H1 (cell line): ENCODE results near the gene STIMATE. TPM values are rescaled to one million over a fixed set of nuclear protein-coding genes. Genes with fewer than 3 reads are reported as not detected.

Experiments
- CTCF ChIA-PET: fragments of 300-600 bp; sonication (Branson Sonifier 250); formaldehyde crosslinking; loops from one replicate; lab custom pipeline; 2021; ENCODE audit not compliant: partially characterized antibody; lab: Charles Lee
- POLR2A ChIA-PET: fragments of 300-600 bp; sonication (Branson Sonifier 250); formaldehyde crosslinking; loops from one replicate; lab custom pipeline; 2021; ENCODE audit warnings: inconsistent platforms; ENCODE audit not compliant: partially characterized antibody; lab: Charles Lee
- DNase-seq, 2 experiments: peaks; one replicate each; pipeline versions ENCODE4 v3.0.0 to v3.0.0-alpha.2; 2010 to 2022; ENCODE audit warnings: low spot score in 2 of 2, low read depth in 1 of 2, mixed read lengths in 1 of 2
- FAIRE-seq: peaks from 2 replicates; lab custom pipeline; 2011; peaks lifted over from hg19 to GRCh38; lab: Jason Lieb, UNC
- H2AFZ ChIP-seq: 2 replicates; pipeline ENCODE4 v1.8.1; 2012; ENCODE audit warnings: low read length, inconsistent platforms
- H2AK5ac ChIP-seq: 2 replicates; pipeline ENCODE4 v1.6.1; 2013; ENCODE audit warnings: low read depth, low read length
- H2BK120ac ChIP-seq: replicated peaks from 2 replicates; pipeline ENCODE3; 2013; ENCODE audit warnings: low read depth, low read length, inconsistent platforms
- H2BK12ac ChIP-seq: 2 replicates; pipeline ENCODE4 v1.6.1; 2013; ENCODE audit warnings: low read depth, low read length
- H2BK15ac ChIP-seq: 2 replicates; pipeline ENCODE4 v1.6.1; 2013; ENCODE audit warnings: low read length
- H2BK20ac ChIP-seq: 2 replicates; pipeline ENCODE4 v1.6.1; 2013; ENCODE audit warnings: low read length
- H2BK5ac ChIP-seq: 2 replicates; pipeline ENCODE4 v1.6.1; 2013; ENCODE audit warnings: low read depth, low read length
- H3K14ac ChIP-seq: 2 replicates; pipeline ENCODE4 v1.6.1; 2013; ENCODE audit warnings: inconsistent platforms; ENCODE audit not compliant: insufficient read length
- H3K18ac ChIP-seq: 2 replicates; pipeline ENCODE4 v1.6.1; 2013; ENCODE audit warnings: low read length; ENCODE audit errors: extremely low read depth
- H3K23ac ChIP-seq: 2 replicates; pipeline ENCODE4 v1.6.1; 2013; ENCODE audit warnings: inconsistent platforms; ENCODE audit not compliant: insufficient read length
- H3K23me2 ChIP-seq: 2 replicates; pipeline ENCODE4 v1.6.1; 2013; ENCODE audit warnings: low read depth, low read length
- H3K27ac ChIP-seq: 2 replicates; pipeline ENCODE4 v1.6.1; 2011; ENCODE audit warnings: low read depth, low read length, inconsistent platforms
- H3K27me3 ChIP-seq, 4 experiments: replicated peaks in 1 of 4; 1 replicate in 1 of 4; 2 replicates in 3 of 4; pipeline versions ENCODE4 v1.6.1 to v1.8.1; 2011 to 2013; ENCODE audit warnings: low read length in 3 of 4, mild to moderate bottlenecking in 3 of 4, inconsistent platforms in 2 of 4, mixed read lengths in 2 of 4, moderate library complexity in 1 of 4; ENCODE audit not compliant: control insufficient read depth in 3 of 4, insufficient read depth in 3 of 4; ENCODE audit errors: extremely low read depth in 1 of 4
- H3K36me3 ChIP-seq, 4 experiments: 2 replicates each; pipeline versions ENCODE4 v1.6.1 to v1.8.1; 2011 to 2013; ENCODE audit warnings: mild to moderate bottlenecking in 4 of 4, low read length in 3 of 4, moderate library complexity in 2 of 4, control low read depth in 1 of 4, inconsistent platforms in 1 of 4; ENCODE audit not compliant: insufficient read depth in 4 of 4, control insufficient read depth in 2 of 4
- H3K4ac ChIP-seq: replicated peaks from 2 replicates; pipeline ENCODE3; 2013; ENCODE audit warnings: low read length, low read depth, mixed read lengths, inconsistent platforms; ENCODE audit not compliant: insufficient read length
- H3K4me1 ChIP-seq, 4 experiments: replicated peaks in 1 of 4; 1 replicate in 1 of 4; 2 replicates in 3 of 4; pipeline versions ENCODE4 v1.6.1 to v1.8.1; 2011 to 2013; ENCODE audit warnings: low read length in 3 of 4, inconsistent platforms in 2 of 4, mixed read lengths in 1 of 4; ENCODE audit not compliant: insufficient read depth in 4 of 4, control insufficient read depth in 3 of 4
- H3K4me2 ChIP-seq, 2 experiments: 2 replicates each; pipeline versions ENCODE4 v1.6.1 to v1.8.1; 2011 to 2013; ENCODE audit warnings: low read depth in 2 of 2, low read length in 2 of 2, control low read depth in 1 of 2, inconsistent platforms in 1 of 2, mild to moderate bottlenecking in 1 of 2; ENCODE audit not compliant: insufficient read depth in 1 of 2
- H3K4me3 ChIP-seq, 4 experiments: fragments of 200-600, 300-600 bp in 1 of 4; sonication (generic), shearing (Covaris generic), sonication (Bioruptor Twin) in 1 of 4; 2 replicates each; pipeline versions ENCODE4 v1.5.1 to v1.8.1; 2011 to 2016; ENCODE audit warnings: low read length in 4 of 4, low read depth in 3 of 4, control low read depth in 2 of 4, inconsistent platforms in 2 of 4, mild to moderate bottlenecking in 2 of 4, mixed read lengths in 1 of 4, moderate library complexity in 1 of 4; ENCODE audit not compliant: insufficient read depth in 2 of 4; ENCODE audit errors: extremely low read depth in 1 of 4
- H3K56ac ChIP-seq: replicated peaks from 2 replicates; pipeline ENCODE3; 2013; ENCODE audit warnings: low read depth, mild to moderate bottlenecking, mixed read lengths, low read length, inconsistent platforms; ENCODE audit not compliant: insufficient read length
- H3K79me1 ChIP-seq: 2 replicates; pipeline ENCODE4 v1.6.1; 2013; ENCODE audit warnings: low read depth, low read length, control low read depth
- H3K79me2 ChIP-seq, 2 experiments: 2 replicates each; pipeline versions ENCODE4 v1.6.1 to v1.8.1; 2012 to 2013; ENCODE audit warnings: low read length in 2 of 2, mild to moderate bottlenecking in 2 of 2, inconsistent platforms in 1 of 2; ENCODE audit not compliant: insufficient read depth in 2 of 2, control insufficient read depth in 1 of 2
- H3K9ac ChIP-seq, 4 experiments: replicated peaks in 1 of 4; 1 replicate in 1 of 4; 2 replicates in 3 of 4; pipeline versions ENCODE4 v1.6.1 to v1.8.1; 2011 to 2013; ENCODE audit warnings: low read depth in 3 of 4, low read length in 3 of 4, control low read depth in 2 of 4, mild to moderate bottlenecking in 2 of 4, moderate library complexity in 2 of 4, inconsistent platforms in 1 of 4; ENCODE audit errors: extremely low read depth in 1 of 4
- H3K9me3 ChIP-seq, 2 experiments: 2 replicates each; pipeline versions ENCODE4 v1.6.1 to v1.8.1; 2012 to 2013; ENCODE audit warnings: mild to moderate bottlenecking in 2 of 2, moderate library complexity in 2 of 2, control low read depth in 1 of 2, inconsistent platforms in 1 of 2, low read depth in 1 of 2, low read length in 1 of 2, mixed read lengths in 1 of 2; ENCODE audit not compliant: insufficient read depth in 2 of 2
- H4K20me1 ChIP-seq, 2 experiments: replicated peaks in 1 of 2; 2 replicates each; pipeline versions ENCODE3 to v1.8.1; 2011 to 2013; ENCODE audit warnings: inconsistent platforms in 2 of 2, low read length in 2 of 2, mild to moderate bottlenecking in 1 of 2; ENCODE audit not compliant: insufficient read depth in 2 of 2, control insufficient read depth in 1 of 2
- H4K5ac ChIP-seq: 2 replicates; pipeline ENCODE4 v1.6.1; 2013; ENCODE audit warnings: low read length, low read depth, mixed read lengths, inconsistent platforms; ENCODE audit not compliant: insufficient read length
- H4K8ac ChIP-seq: 2 replicates; pipeline ENCODE4 v1.8.0; 2013; ENCODE audit warnings: mild to moderate bottlenecking, moderate library complexity, low read length, inconsistent platforms; ENCODE audit not compliant: insufficient read depth; ENCODE audit errors: extremely low read depth
- H4K91ac ChIP-seq: replicated peaks from 2 replicates; pipeline ENCODE3; 2013; ENCODE audit warnings: low read length, mixed read lengths, inconsistent platforms; ENCODE audit not compliant: insufficient read length
- ASH2L ChIP-seq: fragments of 200-600, 300-600 bp; sonication (generic); IDR thresholded peaks from one replicate; pipeline ENCODE4 v1.7.1; 2017; ENCODE audit warnings: low read length
- CBX5 ChIP-seq: fragments of 300-800, 300-1000 bp; sonication (generic); IDR thresholded peaks from 2 replicates; pipeline ENCODE4 v1.7.1; 2016; ENCODE audit warnings: antibody characterized with exemption, low read length, low read depth
- SRF ChIP-seq: IDR thresholded peaks from 2 replicates; pipeline ENCODE4 v1.6.1; 2011; ENCODE audit warnings: mild to moderate bottlenecking, low read depth, low read length, moderate library complexity
- WGBS, 2 experiments: shearing (Covaris generic) in 1 of 2; methylation state at CpG; one replicate each; pipeline versions ENCODE4 v1.1.6 to v1.1.7; 2013 to 2015; ENCODE audit warnings: low lambda C conversion rate in 2 of 2, mixed read lengths in 2 of 2, inconsistent platforms in 1 of 2, low coverage in 1 of 2, missing lambda C conversion rate in 1 of 2; ENCODE audit not compliant: insufficient replicate concordance in 2 of 2, insufficient coverage in 1 of 2, insufficient read length in 1 of 2; ENCODE audit errors: extremely low coverage in 1 of 2, missing lambda C conversion rate in 1 of 2; 5-methylcytosine and 5-hydroxymethylcytosine counted together
- polyA plus RNA-seq, 7 experiments: library from polyadenylated mRNA; depleted of rRNA in 3 of 7; stranded (reverse) in 5 of 7; unstranded in 2 of 7; fragments of >200 nt in 5 of 7; fragments of 200-250 nt in 2 of 7; gene quantifications; 1 replicate in 5 of 7; 2 replicates in 1 of 7; 4 replicates in 1 of 7; pipeline versions ENCODE4 v1.2.1 to v1.2.3, GENCODE V29; 2011 to 2013; ENCODE audit warnings: missing spikeins in 2 of 7, mixed read lengths in 2 of 7
- total RNA-seq: library from RNA; stranded (reverse); fragmentation: NEBNext Ultra II Directional; extraction: Animal tissue kit (Norgen Biotek cat#: 25700); gene quantifications from 2 replicates; pipeline ENCODE4 v1.2.1, GENCODE V29; 2021

Gene STIMATE
- total and polyA plus RNA-seq, 2 of the 8 experiments (the other 6 are each of a cell fraction or from before 2014, with no cell fraction given) = 17.5 to 22.1 TPM

GRCh38 chr3:52925405-52926313, 28.3 kb upstream of the STIMATE start:
- H3K36me3 ChIP-seq = peaks cover 0 to 4% (median 0%) of the 10 kb centered on the region in 4 experiments; a peak in 2 of 8 replicates
- H3K18ac ChIP-seq = no peak overlapping the region
- no peaks in the 10 kb centered on the region for H3K9me3 ChIP-seq
- no peak overlapping the region for H3K4me2 ChIP-seq
- no peak overlapping the region for H3K9ac ChIP-seq
- no peak overlapping the region for H3K4me3 ChIP-seq
- H2BK15ac ChIP-seq = no peak overlapping the region
- ChIA-PET CTCF (interaction anchor here (0.6 to 1.9 kb wide), 4 partner anchors 10 to 1308 kb away, joined by 3 to 5 read pairs (median 4); no protein-coding TSS in a partner anchor), POLR2A (interaction anchor here (0.6 kb wide), 1 partner anchor 173 kb away, joined by 3 read pairs; no protein-coding TSS in a partner anchor)
- no peak overlapping the region for H3K27ac ChIP-seq
- no peak overlapping the region for H2BK20ac ChIP-seq
- H2BK5ac ChIP-seq = no peak overlapping the region
- no peaks in the 10 kb centered on the region for H3K23me2 ChIP-seq
- H2BK120ac ChIP-seq = no peak overlapping the region
- H3K79me2 ChIP-seq = no peaks in the 10 kb centered on the region
- 77 to 100% methylated on average over 1 to 6 of the region's 6 CpGs for WGBS, 2 experiments
- TF ChIP-seq ASH2L (no peak), SRF (no peak), CBX5 (no peak)
- no peak overlapping the region for H4K5ac ChIP-seq
- H3K27me3 ChIP-seq = no peaks in the 10 kb centered on the region
- no peak overlapping the region for H3K56ac ChIP-seq
- H3K79me1 ChIP-seq = no peaks in the 10 kb centered on the region
- no peak for FAIRE-seq
- H3K4ac ChIP-seq = no peak overlapping the region
- no peak overlapping the region for H2BK12ac ChIP-seq
- H2AFZ ChIP-seq = no peak overlapping the region
- H2AK5ac ChIP-seq = no peak overlapping the region
- no peak overlapping the region for H4K8ac ChIP-seq
- no peak overlapping the region for H4K91ac ChIP-seq
- H4K20me1 ChIP-seq = no peaks in the 10 kb centered on the region
- DNase-seq = no peak
- no peak overlapping the region for H3K23ac ChIP-seq
- H3K14ac ChIP-seq = no peak overlapping the region
- no peaks in the 10 kb centered on the region for H3K4me1 ChIP-seq
